Duodenal mucosa (tissue), 2 donors: Measurements from ENCODE around the gene SALL3.
"Not testable (repeated sequence)": the region's sequence is repeated elsewhere in the genome, so short reads cannot be mapped to it uniquely, and the experiment has no call there.

Source experiments
- H3K27ac ChIP-seq: one replicate; pipeline ENCODE4 v1.7.0; 2013; ENCODE audit warnings: low read depth, low read length
- H3K27me3 ChIP-seq, 2 donors: one replicate each; pipeline ENCODE4 v1.7.0; 2013; ENCODE audit warnings: low read length in 2 of 2, control low read depth in 1 of 2; ENCODE audit not compliant: insufficient read depth in 2 of 2, control insufficient read depth in 1 of 2
- H3K36me3 ChIP-seq, 2 donors: one replicate each; pipeline ENCODE4 v1.7.0; 2013; ENCODE audit warnings: low read length in 2 of 2, control low read depth in 1 of 2; ENCODE audit not compliant: insufficient read depth in 2 of 2, control insufficient read depth in 1 of 2
- H3K4me1 ChIP-seq, 2 donors: one replicate each; pipeline ENCODE4 v1.7.0; 2013; ENCODE audit warnings: low read length in 2 of 2, control low read depth in 1 of 2; ENCODE audit not compliant: insufficient read depth in 2 of 2, control insufficient read depth in 1 of 2
- H3K4me3 ChIP-seq, 2 donors: one replicate each; pipeline ENCODE4 v1.7.0; 2013; ENCODE audit warnings: low read length in 2 of 2, low read depth in 1 of 2
- H3K9ac ChIP-seq, 2 donors: one replicate each; pipeline ENCODE4 v1.7.0; 2013; ENCODE audit warnings: low read length in 2 of 2, low read depth in 1 of 2
- H3K9me3 ChIP-seq, 2 donors: one replicate each; pipeline ENCODE4 v1.7.0; 2013; ENCODE audit warnings: low read length in 2 of 2, control low read depth in 1 of 2; ENCODE audit not compliant: control insufficient read depth in 1 of 2

SALL3 gene

DNA sequence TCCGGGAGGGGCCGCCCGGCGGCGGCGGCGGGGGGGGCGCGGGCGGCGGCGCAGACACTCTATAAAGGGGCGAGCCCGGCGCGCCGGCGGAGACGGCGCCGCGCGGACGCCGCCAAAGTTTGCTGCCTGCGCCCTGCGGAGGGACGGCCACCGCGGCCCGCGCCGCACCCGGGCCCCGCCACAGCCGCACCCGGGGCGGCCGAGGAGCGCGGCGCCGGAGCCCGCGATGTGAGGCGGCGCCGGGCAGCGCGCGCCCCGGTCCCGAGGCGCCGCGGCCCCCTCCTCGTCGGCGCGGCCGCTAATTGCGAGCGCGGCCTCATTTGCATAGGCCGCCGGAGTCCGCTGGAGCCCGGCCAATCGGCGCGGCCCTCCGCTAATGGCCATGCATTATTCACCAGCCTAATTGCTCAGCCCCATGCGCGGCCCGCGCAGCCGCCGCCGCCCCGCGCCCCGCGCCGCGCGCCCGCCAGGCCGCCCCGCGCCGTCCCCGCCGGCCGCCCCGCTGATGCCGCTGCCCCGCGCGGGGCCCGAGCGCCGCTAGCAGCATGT is at the start of gene SALL3:
Gene SALL3, plus strand, starts transcription at position 89 of the 549 bp plus-strand sequence. Its CDS starts 457 bp downstream, at position 546.
- no peaks in the 10 kb centered on the region for H3K4me1 ChIP-seq
- no peak within 1 kb of the TSS for H3K9ac ChIP-seq
- H3K36me3 ChIP-seq: no peaks in the 10 kb centered on the region
- no peak within 1 kb of the TSS for H3K27ac ChIP-seq
- peaks cover 31 to 64% of the 10 kb centered on the region in 2 donors for H3K27me3 ChIP-seq
- no peaks in the 10 kb centered on the region for H3K9me3 ChIP-seq
- H3K4me3 ChIP-seq: no peak within 1 kb of the TSS

DNA sequence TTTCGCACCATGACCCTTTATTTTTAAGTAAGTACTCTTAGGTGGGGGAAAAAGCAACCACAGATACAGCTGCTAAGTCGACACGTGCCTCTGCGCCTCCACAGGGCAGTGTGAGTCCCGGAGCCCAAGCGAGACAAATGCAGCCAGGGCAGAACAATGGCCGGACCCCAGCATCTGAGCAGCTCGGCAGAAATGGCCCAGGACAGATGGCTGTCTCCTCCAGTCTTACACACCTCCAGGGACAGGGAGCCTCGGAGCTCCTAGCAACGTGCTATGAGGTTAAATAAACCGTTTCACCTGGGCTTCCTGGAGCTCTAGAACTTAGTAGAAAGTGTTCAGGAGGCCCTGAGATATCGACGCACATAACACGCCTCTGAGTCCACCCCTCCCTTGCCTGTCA is 47.3 kb upstream of the SALL3 start:
- Histone ChIP-seq H3K4me3 (no peak overlapping the region), H3K27ac (no peak overlapping the region), H3K9me3 (no peaks in the 10 kb centered on the region), H3K27me3 (no peaks in the 10 kb centered on the region), H3K9ac (no peak overlapping the region), H3K4me1 (no peaks in the 10 kb centered on the region), H3K36me3 (no peaks in the 10 kb centered on the region)

- no peak overlapping the region for H3K4me3 ChIP-seq
- no peaks in the 10 kb centered on the region for H3K4me1 ChIP-seq
- H3K36me3 ChIP-seq: no peaks in the 10 kb centered on the region
- no peaks in the 10 kb centered on the region for H3K9me3 ChIP-seq
- H3K27ac ChIP-seq: no peak overlapping the region
- H3K27me3 ChIP-seq: no peaks in the 10 kb centered on the region
- H3K9ac ChIP-seq: no peak overlapping the region
Observed at GRCh38 chr18:78934003-78934402, 45.6 kb upstream of the SALL3 start.

- H3K36me3 ChIP-seq: no peaks in the 10 kb centered on the region
- no peaks in the 10 kb centered on the region for H3K27me3 ChIP-seq
- H3K27ac ChIP-seq: no peak overlapping the region
- H3K9me3 ChIP-seq: no peaks in the 10 kb centered on the region
- no peaks in the 10 kb centered on the region for H3K4me1 ChIP-seq
- H3K4me3 ChIP-seq: no peak overlapping the region
- no peak overlapping the region for H3K9ac ChIP-seq
Observed at GRCh38 chr18:78934551-78935225, 44.9 kb upstream of the SALL3 start.

- H3K4me3 ChIP-seq: no peak overlapping the region
- H3K27me3 ChIP-seq: no peaks in the 10 kb centered on the region
- no peaks in the 10 kb centered on the region for H3K4me1 ChIP-seq
- H3K9me3 ChIP-seq: no peaks in the 10 kb centered on the region
- no peak overlapping the region for H3K27ac ChIP-seq
- no peak overlapping the region for H3K9ac ChIP-seq
- H3K36me3 ChIP-seq: no peaks in the 10 kb centered on the region
Observed at GRCh38 chr18:78935406-78935805, 44.2 kb upstream of the SALL3 start.

- no peaks in the 10 kb centered on the region for H3K4me1 ChIP-seq
- no peak overlapping the region for H3K4me3 ChIP-seq
- no peaks in the 10 kb centered on the region for H3K36me3 ChIP-seq
- no peaks in the 10 kb centered on the region for H3K9me3 ChIP-seq
- no peaks in the 10 kb centered on the region for H3K27me3 ChIP-seq
- H3K9ac ChIP-seq: no peak overlapping the region
- no peak overlapping the region for H3K27ac ChIP-seq
Observed at GRCh38 chr18:78936251-78937005, 43.2 kb upstream of the SALL3 start.

GRCh38 chr18:78937166-78937565 is 42.5 kb upstream of the SALL3 start:
- no peaks in the 10 kb centered on the region for H3K27me3 ChIP-seq
- no peak overlapping the region for H3K9ac ChIP-seq
- H3K4me1 ChIP-seq: no peaks in the 10 kb centered on the region
- H3K36me3 ChIP-seq: no peaks in the 10 kb centered on the region
- no peak overlapping the region for H3K4me3 ChIP-seq
- H3K9me3 ChIP-seq: no peaks in the 10 kb centered on the region
- no peak overlapping the region for H3K27ac ChIP-seq

DNA sequence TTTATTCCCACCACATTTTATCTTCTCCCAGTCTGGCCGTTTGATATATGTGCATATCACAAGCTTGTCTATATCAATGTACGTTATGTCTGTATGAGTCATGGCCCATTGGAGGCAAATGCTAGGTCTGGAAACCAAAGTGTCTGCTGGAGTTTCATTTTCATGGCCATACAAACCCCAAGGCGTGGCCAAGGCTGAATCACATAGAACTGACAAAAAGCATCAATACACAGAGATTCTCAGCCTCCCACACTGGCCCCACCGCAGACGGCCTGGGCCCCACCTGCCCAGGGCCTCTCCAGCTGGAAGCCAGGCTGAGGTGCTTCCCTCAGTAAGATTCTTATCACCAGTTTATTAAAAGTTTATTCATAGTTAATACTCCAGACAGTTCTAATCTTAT is 40.5 kb upstream of the SALL3 start:
- H3K36me3 ChIP-seq: no peaks in the 10 kb centered on the region
- no peak overlapping the region for H3K27ac ChIP-seq
- H3K9me3 ChIP-seq: no peaks in the 10 kb centered on the region
- no peaks in the 10 kb centered on the region for H3K27me3 ChIP-seq
- no peaks in the 10 kb centered on the region for H3K4me1 ChIP-seq
- H3K9ac ChIP-seq: no peak overlapping the region
- no peak overlapping the region for H3K4me3 ChIP-seq

- no peaks in the 10 kb centered on the region for H3K27me3 ChIP-seq
- no peak overlapping the region for H3K27ac ChIP-seq
- no peak overlapping the region for H3K9ac ChIP-seq
- no peaks in the 10 kb centered on the region for H3K36me3 ChIP-seq
- no peaks in the 10 kb centered on the region for H3K9me3 ChIP-seq
- H3K4me1 ChIP-seq: no peaks in the 10 kb centered on the region
- no peak overlapping the region for H3K4me3 ChIP-seq
Observed at GRCh38 chr18:78939734-78940494, 39.7 kb upstream of the SALL3 start.

- H3K9ac ChIP-seq, H3K9me3 ChIP-seq, H3K4me1 ChIP-seq, H3K27ac ChIP-seq, H3K27me3 ChIP-seq, H3K36me3 ChIP-seq, H3K4me3 ChIP-seq: not testable (repeated sequence)
Observed at GRCh38 chr18:78942236-78942635, 37.4 kb upstream of the SALL3 start.
